ENCODE measurements around the gene TNRC6A.

GRCh38 chr16:24820522-24820921, 91.1 kb downstream of the TNRC6A start:
- no peak for TF ChIP-seq CTCF (IDR thresholded peaks at IDR 0.05)
- TF ChIP-seq POLR2A (IDR thresholded peaks at IDR 0.05) = no peak
